Measurements from ENCODE around the gene IMP4.

IMP4 gene

DNA sequence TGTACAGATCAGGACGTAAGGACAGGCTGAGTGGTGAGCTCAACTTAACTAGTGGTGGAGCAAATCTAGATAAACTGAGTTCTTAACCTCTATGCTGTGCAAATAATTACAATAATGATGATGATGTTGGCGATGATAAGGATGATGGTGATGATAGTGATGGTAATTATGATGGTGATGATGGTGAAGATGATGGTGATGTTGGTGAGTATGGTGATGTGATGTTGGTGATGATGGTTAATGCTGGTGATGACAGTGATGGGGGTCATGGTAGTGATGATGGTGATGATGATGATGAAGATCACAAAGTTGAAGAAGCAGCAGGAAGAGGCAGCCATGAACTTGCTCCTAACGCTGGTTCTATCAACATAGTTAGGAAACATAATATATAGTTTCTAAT is 38.0 kb upstream of the IMP4 start:
- no peak overlapping the region for H3K4me3 ChIP-seq (ENCODE audit: low read depth, low read length)
- no peak for DNase-seq (ENCODE audit: low read depth, low spot score)
- CTCF ChIA-PET: no interaction called here
- POLR2A ChIA-PET: no interaction called here
- TF ChIP-seq, protein P1, sequence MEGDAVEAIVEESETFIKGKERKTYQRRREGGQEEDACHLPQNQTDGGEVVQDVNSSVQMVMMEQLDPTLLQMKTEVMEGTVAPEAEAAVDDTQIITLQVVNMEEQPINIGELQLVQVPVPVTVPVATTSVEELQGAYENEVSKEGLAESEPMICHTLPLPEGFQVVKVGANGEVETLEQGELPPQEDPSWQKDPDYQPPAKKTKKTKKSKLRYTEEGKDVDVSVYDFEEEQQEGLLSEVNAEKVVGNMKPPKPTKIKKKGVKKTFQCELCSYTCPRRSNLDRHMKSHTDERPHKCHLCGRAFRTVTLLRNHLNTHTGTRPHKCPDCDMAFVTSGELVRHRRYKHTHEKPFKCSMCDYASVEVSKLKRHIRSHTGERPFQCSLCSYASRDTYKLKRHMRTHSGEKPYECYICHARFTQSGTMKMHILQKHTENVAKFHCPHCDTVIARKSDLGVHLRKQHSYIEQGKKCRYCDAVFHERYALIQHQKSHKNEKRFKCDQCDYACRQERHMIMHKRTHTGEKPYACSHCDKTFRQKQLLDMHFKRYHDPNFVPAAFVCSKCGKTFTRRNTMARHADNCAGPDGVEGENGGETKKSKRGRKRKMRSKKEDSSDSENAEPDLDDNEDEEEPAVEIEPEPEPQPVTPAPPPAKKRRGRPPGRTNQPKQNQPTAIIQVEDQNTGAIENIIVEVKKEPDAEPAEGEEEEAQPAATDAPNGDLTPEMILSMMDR (IDR thresholded peaks at IDR 0.05; ENCODE audit: insufficient read depth, low read length, missing control alignments): no peak

DNA sequence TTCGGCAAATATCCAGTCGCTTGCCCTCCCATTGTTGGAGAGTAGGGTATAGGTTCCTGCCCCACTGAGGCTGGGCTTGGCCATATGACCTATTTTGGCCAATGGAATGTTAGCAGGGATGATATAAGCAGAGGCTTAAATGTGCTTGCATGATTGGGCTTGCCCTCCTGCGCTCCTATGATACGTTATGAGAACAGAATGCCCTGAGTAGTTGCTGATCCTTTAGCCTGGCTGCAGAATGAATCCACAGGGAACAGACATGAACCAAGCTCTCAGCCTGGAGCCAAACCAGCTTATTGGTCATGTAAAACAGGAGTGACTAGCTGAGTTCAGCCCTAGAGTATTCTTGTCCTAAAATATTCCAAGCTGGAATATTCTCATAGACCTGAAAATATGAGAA is 34.8 kb upstream of the IMP4 start:
- no peak overlapping the region for H3K4me3 ChIP-seq (ENCODE audit: low read depth, low read length)
- TF ChIP-seq, protein P1 (IDR thresholded peaks at IDR 0.05; ENCODE audit: insufficient read depth, low read length, missing control alignments): no peak
- no peak for DNase-seq (ENCODE audit: low read depth, low spot score)
- CTCF ChIA-PET: no interaction called here
- POLR2A ChIA-PET: no interaction called here

DNA sequence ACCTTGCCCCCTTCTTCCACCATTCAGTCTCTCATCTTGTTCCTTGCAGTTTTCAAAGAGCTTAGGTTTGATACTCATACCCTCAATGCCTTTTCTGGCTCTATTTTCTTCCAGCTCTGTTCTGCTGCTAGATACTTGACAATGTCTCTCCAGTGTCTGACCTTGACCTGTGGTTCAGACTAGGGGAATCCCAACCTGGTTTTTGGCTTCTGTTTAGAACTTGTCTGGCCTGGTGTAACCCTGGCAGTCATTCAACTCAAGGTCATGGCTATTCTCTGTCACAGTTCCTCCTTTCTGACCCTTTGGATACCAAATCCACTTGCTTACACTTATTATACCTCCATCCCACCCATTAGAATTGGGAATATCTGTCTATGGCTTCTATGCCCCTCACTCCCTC is 31.8 kb upstream of the IMP4 start:
- CTCF ChIA-PET: interaction anchor here (0.8 kb wide), 1 partner anchor 22 kb away, joined by 3 read pairs; no protein-coding TSS in a partner anchor
- POLR2A ChIA-PET: no interaction called here
- H3K4me3 ChIP-seq (ENCODE audit: low read depth, low read length): no peak overlapping the region
- TF ChIP-seq, protein P1 (IDR thresholded peaks at IDR 0.05; ENCODE audit: insufficient read depth, low read length, missing control alignments): no peak
- DNase-seq (ENCODE audit: low read depth, low spot score): no peak

DNA sequence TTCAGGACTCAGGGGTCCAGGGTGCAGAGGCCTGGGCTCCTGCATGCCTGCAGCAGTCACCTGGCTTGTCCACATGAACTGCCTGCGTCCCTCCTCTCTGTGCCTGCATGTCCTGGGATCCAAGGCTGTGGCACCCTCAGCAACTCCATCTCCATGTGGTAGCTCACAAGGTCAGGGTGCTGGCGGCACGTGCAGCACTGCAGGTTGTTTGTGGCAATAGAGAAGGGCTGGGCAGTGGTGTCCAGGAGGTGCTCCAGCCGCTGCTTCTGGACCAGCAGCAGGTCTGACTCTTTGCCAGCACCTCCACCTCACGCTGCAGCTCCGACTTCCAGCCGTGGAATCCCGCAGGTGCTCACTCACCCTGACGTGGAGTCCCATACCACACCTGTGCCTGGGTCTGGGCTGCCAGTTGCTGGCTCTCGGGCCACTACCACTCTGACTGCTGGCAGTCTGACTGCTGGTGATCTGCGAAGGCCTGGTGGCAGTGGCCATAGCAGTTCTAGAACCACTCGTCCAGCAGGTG is 28.8 kb upstream of the IMP4 start:
- ChIA-PET POLR2A (no interaction called here), CTCF (no interaction called here)
- TF ChIP-seq, protein P1 (IDR thresholded peaks at IDR 0.05; ENCODE audit: insufficient read depth, low read length, missing control alignments): no peak
- DNase-seq (ENCODE audit: low read depth, low spot score): no peak
- H3K4me3 ChIP-seq (ENCODE audit: low read depth, low read length): no peak overlapping the region

DNA sequence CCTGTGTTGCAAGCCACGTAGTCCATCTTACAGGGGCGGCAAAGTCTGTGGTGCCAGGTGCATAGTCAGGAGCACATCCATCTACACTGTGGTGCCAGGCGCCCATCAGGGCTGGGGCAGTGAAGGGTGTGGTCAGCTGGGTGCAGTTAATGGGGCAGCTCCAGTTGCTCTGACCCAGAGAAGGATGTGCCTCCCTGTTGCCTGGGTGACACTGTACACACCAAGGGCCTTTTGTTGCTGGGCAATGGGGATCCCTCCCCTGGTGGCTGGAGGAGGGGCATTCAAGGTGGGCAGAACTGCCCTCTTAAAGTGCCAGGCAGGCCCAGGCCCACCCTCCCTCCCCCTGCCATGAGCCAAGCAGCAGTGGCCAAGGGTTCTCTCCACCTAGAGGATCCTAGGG is 28.3 kb upstream of the IMP4 start:
- CTCF ChIA-PET: no interaction called here
- POLR2A ChIA-PET: no interaction called here
- no peak overlapping the region for H3K4me3 ChIP-seq (ENCODE audit: low read depth, low read length)
- no peak for DNase-seq (ENCODE audit: low read depth, low spot score)
- TF ChIP-seq, protein P1 (IDR thresholded peaks at IDR 0.05; ENCODE audit: insufficient read depth, low read length, missing control alignments): no peak

DNA sequence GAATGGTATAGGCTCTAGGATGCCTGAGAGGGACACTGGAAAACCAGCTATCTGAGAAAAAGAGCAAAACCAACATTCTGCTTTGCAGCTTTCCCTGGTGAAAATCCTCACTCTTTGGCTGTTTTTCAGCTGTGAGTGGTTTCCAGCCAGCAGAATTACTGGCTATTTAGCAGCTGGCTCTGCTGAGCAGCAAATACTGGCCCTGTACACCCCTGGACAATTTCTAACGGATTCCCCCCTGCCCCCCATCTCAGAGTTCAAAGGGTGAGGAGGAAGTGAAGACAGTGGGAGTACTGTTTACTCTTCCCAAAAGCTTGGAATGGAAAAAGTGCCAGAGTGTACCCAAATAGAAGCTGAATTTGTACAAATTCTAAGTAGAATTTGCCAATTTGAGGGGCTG is 26.1 kb upstream of the IMP4 start:
- H3K4me3 ChIP-seq (ENCODE audit: low read depth, low read length): no peak overlapping the region
- DNase-seq (ENCODE audit: low read depth, low spot score): no peak
- ChIA-PET CTCF (interaction anchor here (1.1 kb wide), 1 partner anchor 14 kb away, joined by 5 read pairs; no protein-coding TSS in a partner anchor), POLR2A (no interaction called here)
- TF ChIP-seq, protein P1 (IDR thresholded peaks at IDR 0.05; ENCODE audit: insufficient read depth, low read length, missing control alignments): no peak
